DOHH2 (cell line): ENCODE measurements around the gene BPIFA1.

Experiments used
- H3F3A ChIP-seq: fragments of 200-600 bp; sonication (generic), shearing (Covaris generic); 2 replicates; pipeline ENCODE4 v1.6.0; 2016; ENCODE audit warnings: antibody characterized with exemption, mild to moderate bottlenecking; ENCODE audit not compliant: control insufficient read depth, insufficient read depth
- H3K27ac ChIP-seq: fragments of 200-600 bp; sonication (generic); 2 replicates; pipeline ENCODE4 v1.5.1; 2014; ENCODE audit warnings: low read depth, mild to moderate bottlenecking, low read length, moderate library complexity
- H3K27me3 ChIP-seq: fragments of 200-600 bp; sonication (generic); 2 replicates; pipeline ENCODE4 v1.6.1; 2014; ENCODE audit warnings: mild to moderate bottlenecking, low read length, mixed read lengths; ENCODE audit not compliant: control insufficient read depth
- H3K36me3 ChIP-seq: fragments of 200-600 bp; sonication (generic); 2 replicates; pipeline ENCODE4 v1.6.1; 2014; ENCODE audit warnings: mild to moderate bottlenecking, low read length, moderate library complexity, mixed read lengths; ENCODE audit not compliant: control insufficient read depth
- H3K4me1 ChIP-seq: fragments of 200-600 bp; sonication (generic); 2 replicates; pipeline ENCODE4 v1.6.1; 2014; ENCODE audit warnings: mild to moderate bottlenecking, low read length, mixed read lengths; ENCODE audit not compliant: control insufficient read depth
- H3K4me2 ChIP-seq: fragments of 200-600 bp; sonication (generic); 2 replicates; pipeline ENCODE4 v1.6.0; 2014; ENCODE audit warnings: mild to moderate bottlenecking, low read length, moderate library complexity
- H3K4me3 ChIP-seq: fragments of 200-600 bp; sonication (generic); 2 replicates; pipeline ENCODE4 v1.5.1; 2014; ENCODE audit warnings: mild to moderate bottlenecking, low read length, mixed read lengths
- H3K79me2 ChIP-seq: fragments of 200-600 bp; sonication (generic); 2 replicates; pipeline ENCODE4 v1.6.1; 2014; ENCODE audit warnings: mild to moderate bottlenecking, low read length, mixed read lengths; ENCODE audit not compliant: control insufficient read depth
- H3K9me2 ChIP-seq: fragments of 200-600 bp; sonication (generic); replicated peaks from 2 replicates; pipeline ENCODE4 v1.6.1; 2014; ENCODE audit warnings: mild to moderate bottlenecking, low read length, mixed read lengths; ENCODE audit not compliant: control insufficient read depth
- H3K9me3 ChIP-seq: fragments of 200-600 bp; sonication (generic); 2 replicates; pipeline ENCODE4 v1.6.1; 2014; ENCODE audit warnings: antibody characterized with exemption, low read length, mixed read lengths; ENCODE audit not compliant: control insufficient read depth, insufficient read depth
- H4K20me1 ChIP-seq: fragments of 200-600 bp; sonication (generic); 2 replicates; pipeline ENCODE4 v1.6.0; 2014; ENCODE audit warnings: low read depth, mild to moderate bottlenecking, antibody characterized with exemption, low read length, moderate library complexity; ENCODE audit not compliant: control insufficient read depth, insufficient read depth
- EZH2phosphoT487 ChIP-seq: fragments of 200-600 bp; sonication (generic); IDR thresholded peaks from 2 replicates; pipeline ENCODE4 v1.6.1; 2017; ENCODE audit warnings: borderline replicate concordance, mild to moderate bottlenecking, antibody characterized with exemption, low read length, moderate library complexity, mixed read lengths
- TF ChIP-seq, protein P1 (sequence below): fragments of 200-600 bp; sonication (generic); IDR thresholded peaks from one replicate; pipeline ENCODE4 v1.5.1; 2014; ENCODE audit warnings: antibody characterized with exemption, mild to moderate bottlenecking, low read depth, low read length; ENCODE audit not compliant: poor library complexity, severe bottlenecking

Gene BPIFA1

DNA sequence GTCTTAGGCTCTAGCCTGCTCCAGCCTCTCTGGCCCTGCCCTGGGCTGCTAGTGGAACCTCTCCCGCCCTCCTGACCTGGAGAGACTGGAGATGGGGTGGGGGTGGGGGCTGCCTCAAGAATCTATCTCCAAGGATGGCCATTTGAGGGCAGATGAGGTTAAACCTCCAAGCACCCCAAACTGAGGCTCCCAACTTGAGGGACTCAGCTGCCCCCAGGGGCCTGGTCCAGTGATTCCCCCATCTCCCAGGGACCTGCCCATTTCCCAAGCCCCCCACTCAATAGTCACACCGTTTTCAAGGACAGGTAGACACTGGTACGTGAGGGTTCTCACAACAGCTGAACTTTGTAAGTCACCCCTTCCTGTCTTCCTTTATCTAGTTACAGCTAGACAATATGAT, 40.1 kb downstream of the BPIFA1 start:
- Histone ChIP-seq H3K4me2 (no peak overlapping the region), H3K36me3 (no peaks in the 10 kb centered on the region), H3K27ac (no peak overlapping the region), H3K27me3 (peaks cover 17% of the 10 kb centered on the region), H3F3A (no peaks in the 10 kb centered on the region), H3K9me3 (no peaks in the 10 kb centered on the region), H3K9me2 (no peaks in the 10 kb centered on the region), H3K79me2 (no peaks in the 10 kb centered on the region), H3K4me3 (no peak overlapping the region), H3K4me1 (no peaks in the 10 kb centered on the region), H4K20me1 (no peaks in the 10 kb centered on the region)
- TF ChIP-seq, protein P1, sequence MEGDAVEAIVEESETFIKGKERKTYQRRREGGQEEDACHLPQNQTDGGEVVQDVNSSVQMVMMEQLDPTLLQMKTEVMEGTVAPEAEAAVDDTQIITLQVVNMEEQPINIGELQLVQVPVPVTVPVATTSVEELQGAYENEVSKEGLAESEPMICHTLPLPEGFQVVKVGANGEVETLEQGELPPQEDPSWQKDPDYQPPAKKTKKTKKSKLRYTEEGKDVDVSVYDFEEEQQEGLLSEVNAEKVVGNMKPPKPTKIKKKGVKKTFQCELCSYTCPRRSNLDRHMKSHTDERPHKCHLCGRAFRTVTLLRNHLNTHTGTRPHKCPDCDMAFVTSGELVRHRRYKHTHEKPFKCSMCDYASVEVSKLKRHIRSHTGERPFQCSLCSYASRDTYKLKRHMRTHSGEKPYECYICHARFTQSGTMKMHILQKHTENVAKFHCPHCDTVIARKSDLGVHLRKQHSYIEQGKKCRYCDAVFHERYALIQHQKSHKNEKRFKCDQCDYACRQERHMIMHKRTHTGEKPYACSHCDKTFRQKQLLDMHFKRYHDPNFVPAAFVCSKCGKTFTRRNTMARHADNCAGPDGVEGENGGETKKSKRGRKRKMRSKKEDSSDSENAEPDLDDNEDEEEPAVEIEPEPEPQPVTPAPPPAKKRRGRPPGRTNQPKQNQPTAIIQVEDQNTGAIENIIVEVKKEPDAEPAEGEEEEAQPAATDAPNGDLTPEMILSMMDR = no peak
- TF ChIP-seq EZH2phosphoT487 = no peak

DNA sequence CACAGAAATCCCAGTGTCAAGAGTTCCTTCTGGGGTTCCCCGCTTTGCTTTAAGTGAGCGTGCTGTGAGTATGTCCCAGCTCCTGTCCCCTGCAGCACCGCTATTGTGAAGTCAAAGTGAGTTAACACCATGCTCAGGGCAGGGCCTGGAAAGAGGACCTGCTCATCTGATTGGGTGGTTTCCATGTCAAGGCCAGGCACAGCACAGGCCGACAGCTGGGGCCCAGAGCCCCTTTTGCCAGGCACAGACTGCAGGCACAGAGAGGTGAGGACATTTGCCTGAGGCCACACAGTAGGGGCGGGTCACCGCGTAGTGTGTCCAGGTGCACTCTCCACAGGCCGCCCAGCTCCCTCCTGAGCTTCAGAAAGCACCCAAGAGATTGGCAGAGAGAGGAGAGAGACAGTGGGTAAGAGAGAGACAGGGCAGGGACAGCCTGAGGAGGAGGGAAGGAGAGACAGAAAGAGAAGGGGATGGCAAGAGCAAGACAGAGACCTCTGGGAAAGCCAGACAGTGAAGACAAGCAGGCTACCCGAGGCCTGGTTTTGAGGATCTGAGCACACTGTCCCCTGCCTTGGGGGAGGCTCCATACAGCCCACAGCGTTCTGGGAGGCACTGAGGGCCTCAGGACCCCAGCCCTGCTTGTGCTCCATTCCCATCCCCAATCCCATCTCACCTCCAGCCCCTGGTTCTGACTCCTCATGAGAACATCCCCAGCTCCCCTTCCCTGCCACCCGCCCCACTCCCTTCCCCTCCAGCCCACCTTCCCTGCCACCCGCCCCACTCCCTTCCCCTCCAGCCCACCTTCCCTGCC, 40.7 kb downstream of the BPIFA1 start:
- Histone ChIP-seq H3K79me2 (no peaks in the 10 kb centered on the region), H3K4me1 (no peaks in the 10 kb centered on the region), H4K20me1 (no peaks in the 10 kb centered on the region), H3K9me2 (no peaks in the 10 kb centered on the region), H3K9me3 (no peaks in the 10 kb centered on the region), H3K27me3 (peaks cover 17% of the 10 kb centered on the region), H3K27ac (no peak overlapping the region), H3K36me3 (no peaks in the 10 kb centered on the region), H3F3A (no peaks in the 10 kb centered on the region), H3K4me3 (no peak overlapping the region), H3K4me2 (no peak overlapping the region)
- no peak for TF ChIP-seq EZH2phosphoT487
- TF ChIP-seq, protein P1 = no peak

DNA sequence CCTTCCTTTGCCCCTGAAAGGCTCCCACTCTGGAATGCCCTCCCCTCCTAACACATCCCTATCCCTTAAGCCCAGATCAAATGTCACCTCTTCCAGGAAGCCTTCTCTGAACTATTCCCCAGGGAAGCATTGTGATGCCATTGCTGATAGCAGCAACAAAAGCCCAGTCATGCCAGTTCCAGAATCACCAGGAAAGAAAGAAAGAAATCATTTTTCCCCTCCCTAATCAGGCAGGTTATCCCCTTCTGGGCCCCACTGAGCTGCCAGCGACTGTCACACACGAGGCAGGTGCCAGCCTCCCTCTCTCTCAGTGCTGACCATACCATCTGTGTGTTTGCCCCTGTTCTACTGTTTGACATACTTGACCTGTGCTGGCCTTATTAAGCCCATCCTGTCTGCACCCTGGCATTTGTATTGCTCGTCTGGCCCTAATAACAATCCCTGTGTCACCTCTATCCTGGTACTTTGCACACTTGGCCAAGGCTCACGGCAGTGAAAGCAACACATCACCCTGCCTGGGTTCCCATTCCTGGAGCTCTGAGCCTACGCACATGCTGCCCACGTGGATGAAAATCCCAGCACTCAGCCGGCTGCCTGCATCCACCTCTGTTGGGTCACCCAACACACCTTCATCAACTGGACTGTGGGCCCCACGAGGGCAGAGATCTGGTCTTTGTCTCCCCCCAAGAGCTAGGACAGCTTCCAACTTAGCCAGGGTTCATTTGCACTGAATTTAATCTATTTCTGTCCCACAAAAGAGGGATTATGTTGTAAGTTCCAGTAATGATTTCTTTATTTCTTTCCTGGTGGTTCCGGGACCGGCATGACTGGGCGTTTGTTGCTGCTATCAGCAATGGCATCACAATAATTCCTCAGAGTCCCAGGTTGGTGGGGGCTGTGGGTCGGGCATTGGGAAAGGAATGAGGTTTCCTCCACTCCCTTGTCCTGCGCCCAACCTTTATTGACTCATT, 42.0 kb downstream of the BPIFA1 start:
- TF ChIP-seq EZH2phosphoT487 = no peak
- TF ChIP-seq, protein P1 = no peak
- Histone ChIP-seq H3K36me3 (no peaks in the 10 kb centered on the region), H4K20me1 (no peaks in the 10 kb centered on the region), H3K9me2 (no peaks in the 10 kb centered on the region), H3K4me3 (no peak overlapping the region), H3K9me3 (no peaks in the 10 kb centered on the region), H3K4me1 (no peaks in the 10 kb centered on the region), H3K27ac (no peak overlapping the region), H3F3A (no peaks in the 10 kb centered on the region), H3K27me3 (peaks cover 17% of the 10 kb centered on the region), H3K4me2 (no peak overlapping the region), H3K79me2 (no peaks in the 10 kb centered on the region)
